Skin of body (tissue), 2 donors: ENCODE results near the gene MTG2. TPM values are rescaled to one million over a fixed set of nuclear protein-coding genes. Genes with fewer than 3 reads are reported as not detected.

Experiments used
- DNase-seq: peaks from one replicate; lab custom pipeline; 2025; lab: John Stamatoyannopoulos, UW
- total RNA-seq: library from RNA; depleted of rRNA; stranded (reverse); fragments of >200 nt; gene quantifications from one replicate; pipeline ENCODE4 v1.2.3, GENCODE V29; 2014

MTG2 gene
- total RNA-seq: 11.7 TPM

- peak; percentile 92 for DNase-seq
Measured at GRCh38 chr20:62182469-62183425, at the start of gene MTG2. MTG2 (plus strand) TSS chr20:62183028; CDS start chr20:62193421, 10,393 bp downstream.

GRCh38 chr20:62133051-62133845 lies 49.6 kb upstream of the MTG2 start:
- DNase-seq: no peak

GRCh38 chr20:62133864-62134263 lies 49.0 kb upstream of the MTG2 start:
- no peak for DNase-seq

- DNase-seq: no peak
Measured at GRCh38 chr20:62134735-62135231, 48.0 kb upstream of the MTG2 start.

GRCh38 chr20:62135573-62136266 lies 47.1 kb upstream of the MTG2 start:
- DNase-seq: no peak

- DNase-seq: no peak
Measured at GRCh38 chr20:62136283-62137091, 46.3 kb upstream of the MTG2 start.

GRCh38 chr20:62137092-62137384 lies 45.8 kb upstream of the MTG2 start:
- DNase-seq: no peak

GRCh38 chr20:62137478-62138203 lies 45.2 kb upstream of the MTG2 start:
- no peak for DNase-seq

GRCh38 chr20:62138204-62138543 lies 44.7 kb upstream of the MTG2 start:
- DNase-seq: no peak

GRCh38 chr20:62138912-62139311 lies 43.9 kb upstream of the MTG2 start:
- DNase-seq: no peak

GRCh38 chr20:62139636-62140035 lies 43.2 kb upstream of the MTG2 start:
- no peak for DNase-seq

GRCh38 chr20:62141043-62141396 lies 41.8 kb upstream of the MTG2 start:
- no peak for DNase-seq

- DNase-seq: no peak
Measured at GRCh38 chr20:62141397-62142251, 41.2 kb upstream of the MTG2 start.

- no peak for DNase-seq
Measured at GRCh38 chr20:62142252-62143080, 40.4 kb upstream of the MTG2 start.

- peak; percentile 75 for DNase-seq
Measured at GRCh38 chr20:62143081-62143956, 39.5 kb upstream of the MTG2 start, which contains the start of the genes PSMA7 and SS18L1. PSMA7 (minus strand) TSS chr20:62143394; CDS start chr20:62143303, 91 bp downstream. SS18L1 (plus strand) TSS chr20:62143769; CDS start chr20:62143821, 52 bp downstream.

- DNase-seq: no peak
Measured at GRCh38 chr20:62143957-62144825, 38.6 kb upstream of the MTG2 start.
